ENCODE data around the gene BAHD1.

DNA sequence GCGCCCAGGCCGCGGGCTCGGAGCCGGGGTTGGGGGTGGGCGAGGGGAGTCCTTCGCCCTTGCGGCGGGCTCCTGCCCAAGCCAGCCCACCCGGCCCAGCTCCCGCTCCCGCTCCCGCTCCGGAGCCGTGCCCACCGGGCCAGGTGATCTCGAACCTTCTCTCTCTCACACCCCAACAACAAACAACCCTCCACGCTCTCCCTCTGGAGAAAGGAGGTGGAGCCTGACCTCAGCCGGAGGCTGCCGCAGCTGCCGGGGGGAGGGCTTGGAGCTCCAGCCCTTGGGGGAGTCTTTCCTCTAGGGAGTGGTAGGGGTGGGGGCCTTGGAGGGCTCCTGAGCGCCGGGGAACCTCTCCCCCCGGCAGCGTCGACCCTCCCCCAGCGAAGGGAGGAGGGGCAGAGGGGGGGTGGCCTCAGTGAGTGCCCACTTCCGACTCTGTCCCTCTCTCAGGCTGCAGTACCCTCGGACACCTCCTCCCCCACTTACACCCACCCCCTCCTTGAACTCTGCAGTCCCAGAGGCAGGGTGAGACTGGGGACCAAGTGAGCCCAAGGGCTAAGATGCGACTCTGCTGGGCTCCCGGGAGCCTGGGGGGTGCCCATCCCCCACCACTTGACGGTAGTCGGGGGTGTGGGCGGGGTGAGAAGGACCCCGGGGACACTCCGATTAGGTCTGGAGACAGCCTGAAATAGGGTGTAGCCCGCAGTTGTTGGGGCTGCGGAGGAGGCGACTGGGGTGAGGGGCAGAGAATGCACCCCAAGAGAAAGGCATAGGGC lies 4.4 kb upstream of the BAHD1 start:
- TF ChIP-seq, protein P1, sequence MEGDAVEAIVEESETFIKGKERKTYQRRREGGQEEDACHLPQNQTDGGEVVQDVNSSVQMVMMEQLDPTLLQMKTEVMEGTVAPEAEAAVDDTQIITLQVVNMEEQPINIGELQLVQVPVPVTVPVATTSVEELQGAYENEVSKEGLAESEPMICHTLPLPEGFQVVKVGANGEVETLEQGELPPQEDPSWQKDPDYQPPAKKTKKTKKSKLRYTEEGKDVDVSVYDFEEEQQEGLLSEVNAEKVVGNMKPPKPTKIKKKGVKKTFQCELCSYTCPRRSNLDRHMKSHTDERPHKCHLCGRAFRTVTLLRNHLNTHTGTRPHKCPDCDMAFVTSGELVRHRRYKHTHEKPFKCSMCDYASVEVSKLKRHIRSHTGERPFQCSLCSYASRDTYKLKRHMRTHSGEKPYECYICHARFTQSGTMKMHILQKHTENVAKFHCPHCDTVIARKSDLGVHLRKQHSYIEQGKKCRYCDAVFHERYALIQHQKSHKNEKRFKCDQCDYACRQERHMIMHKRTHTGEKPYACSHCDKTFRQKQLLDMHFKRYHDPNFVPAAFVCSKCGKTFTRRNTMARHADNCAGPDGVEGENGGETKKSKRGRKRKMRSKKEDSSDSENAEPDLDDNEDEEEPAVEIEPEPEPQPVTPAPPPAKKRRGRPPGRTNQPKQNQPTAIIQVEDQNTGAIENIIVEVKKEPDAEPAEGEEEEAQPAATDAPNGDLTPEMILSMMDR (IDR thresholded peaks at IDR 0.05): no peak
- TF ChIP-seq POLR2A (IDR thresholded peaks at IDR 0.05): no peak

Measured in adrenal gland (tissue), 5 donors.